Transverse colon (tissue), 4 donors: ENCODE results near the gene ZNF608. TPM values are rescaled to one million over a fixed set of nuclear protein-coding genes. Genes with fewer than 3 reads are reported as not detected.

Source experiments
- DNase-seq: peaks from one replicate; pipeline ENCODE4 v3.0.0-alpha.2; 2019
- H3K27ac ChIP-seq, 4 donors: fragments of 200-600 bp; sonication (generic); 2 replicates each; pipeline ENCODE4 v1.5.1; 2016 to 2018; ENCODE audit warnings: inconsistent platforms in 4 of 4
- H3K27me3 ChIP-seq: fragments of 200-600 bp; sonication (generic); 2 replicates; pipeline ENCODE4 v1.5.1; 2017; ENCODE audit warnings: inconsistent platforms
- H3K36me3 ChIP-seq, 4 donors: fragments of 200-600 bp; sonication (generic); 2 replicates each; pipeline ENCODE4 v1.5.1; 2017 to 2019; ENCODE audit warnings: inconsistent platforms in 4 of 4
- H3K4me1 ChIP-seq, 4 donors: fragments of 200-600 bp; sonication (generic); 2 replicates each; pipeline ENCODE4 v1.5.1; 2017 to 2020; ENCODE audit warnings: inconsistent platforms in 4 of 4
- H3K4me3 ChIP-seq, 4 donors: fragments of 200-600 bp; sonication (generic); 1 replicate in 1 of 4; 2 replicates in 3 of 4; pipeline versions ENCODE4 v1.5.1 to v1.6.1; 2017 to 2019; ENCODE audit warnings: inconsistent platforms in 4 of 4
- H3K9me3 ChIP-seq, 2 donors: fragments of 200-600 bp; sonication (generic); 2 replicates each; pipeline ENCODE4 v1.5.1; 2017 to 2019; ENCODE audit warnings: inconsistent platforms in 2 of 2
- CTCF ChIP-seq, 5 experiments: fragments of 200-600 bp in 3 of 5; fragments of 450-650 bp in 2 of 5; sonication (generic) in 3 of 5; IDR thresholded peaks; 1 replicate in 2 of 5; 2 replicates in 3 of 5; pipeline ENCODE4 v1.5.1; 2016 to 2017; ENCODE audit warnings: antibody characterized with exemption in 5 of 5, inconsistent platforms in 3 of 5, mild to moderate bottlenecking in 2 of 5, moderate library complexity in 1 of 5
- EP300 ChIP-seq: sonication (generic); formaldehyde crosslinking; IDR thresholded peaks from one replicate; pipeline ENCODE4 v1.6.1; 2017; ENCODE audit warnings: antibody characterized with exemption, low read depth
- POLR2A ChIP-seq: fragments of 450-650 bp; IDR thresholded peaks from one replicate; pipeline ENCODE4 v1.6.1; 2016; ENCODE audit warnings: antibody characterized with exemption, mild to moderate bottlenecking, moderate library complexity
- POLR2AphosphoS5 ChIP-seq, 3 donors: sonication (generic); formaldehyde crosslinking; IDR thresholded peaks; one replicate each; pipeline ENCODE4 v1.6.1; 2016; ENCODE audit warnings: antibody characterized with exemption in 3 of 3
- WGBS, 2 donors: methylation state at CpG; one replicate each; pipeline ENCODE4 v1.1.5; 2018; ENCODE audit warnings: low coverage in 1 of 2; 5-methylcytosine and 5-hydroxymethylcytosine counted together
- in situ Hi-C, 4 donors: fragments of 200-750 bp; cut with MboI; loops; one replicate each; pipeline versions ENCODE4 v1.15.0 to v1.15.1; 2017; ENCODE audit warnings: low sequenced_read_pairs in 3 of 4, low pct_ligation_motif_present in 1 of 4, low pct_unique_long_range_greater_than_20kb in 1 of 4
- intact Hi-C: fragments of 100-400 bp; cut with DNase I; formaldehyde crosslinking; loops from one replicate; pipeline ENCODE4 v1.15.1; 2023; ENCODE audit warnings: low total_unique reads
- total RNA-seq, 4 donors: library from RNA; depleted of rRNA; stranded (reverse); fragments of >200 nt; gene quantifications; one replicate each; pipeline ENCODE4 v1.1.0, GENCODE V29; 2016

Gene ZNF608
- total RNA-seq, 4 donors from 2014 or later = 30.6 to 83.2 (median 41.2) TPM

GRCh38 chr5:124705577-124705976 is 40.9 kb downstream of the ZNF608 start:
- H3K4me1 ChIP-seq = peaks cover 20 to 60% (median 45%) of the 10 kb centered on the region in 4 donors

GRCh38 chr5:124704594-124705284 is 41.7 kb downstream of the ZNF608 start:
- WGBS, 2 donors = 38 to 50% methylated on average over 2 to 6 of the region's 6 CpGs
- in situ Hi-C loops = no loop called here
- intact Hi-C loops = no loop called here
- no peak for DNase-seq
- H3K9me3 ChIP-seq = no peaks in the 10 kb centered on the region
- H3K27ac ChIP-seq = peak overlapping the region in 3 of 4 donors; percentile 23 to 34 (median 32)
- H3K4me3 ChIP-seq = no peak overlapping the region
- H3K36me3 ChIP-seq = no peaks in the 10 kb centered on the region
- TF ChIP-seq CTCF (IDR thresholded peaks at IDR 0.05) = no peak
- no peak for TF ChIP-seq POLR2AphosphoS5 (IDR thresholded peaks at IDR 0.05)
- no peak for TF ChIP-seq POLR2A
- no peak for TF ChIP-seq EP300
- peaks cover 20 to 60% (median 45%) of the 10 kb centered on the region in 4 donors for H3K4me1 ChIP-seq
- H3K27me3 ChIP-seq = no peaks in the 10 kb centered on the region

More at GRCh38 chr5:124705577-124705976, 40.9 kb downstream of the ZNF608 start:
- H3K36me3 ChIP-seq = no peaks in the 10 kb centered on the region
- WGBS, 2 donors = 59% methylated on average over 2 of the region's 2 CpGs; no CpG with 5 or more reads in 1 of the 2 donors
- intact Hi-C loops (no loop called here), in situ Hi-C loops (no loop called here)
- no peak overlapping the region for H3K4me3 ChIP-seq
- TF ChIP-seq POLR2A (no peak), POLR2AphosphoS5 (IDR thresholded peaks at IDR 0.05) (no peak), CTCF (IDR thresholded peaks at IDR 0.05) (no peak), EP300 (no peak)
- no peaks in the 10 kb centered on the region for H3K9me3 ChIP-seq
- no peaks in the 10 kb centered on the region for H3K27me3 ChIP-seq
- no peak for DNase-seq
- no peak overlapping the region for H3K27ac ChIP-seq

GRCh38 chr5:124703995-124704394 is 42.4 kb downstream of the ZNF608 start:
- Histone ChIP-seq H3K4me1 (peaks cover 20 to 64% (median 50%) of the 10 kb centered on the region in 4 donors), H3K36me3 (no peaks in the 10 kb centered on the region), H3K4me3 (no peak overlapping the region), H3K9me3 (no peaks in the 10 kb centered on the region), H3K27ac (peak overlapping the region in 3 of 4 donors; percentile 23 to 55 (median 34)), H3K27me3 (no peaks in the 10 kb centered on the region)
- intact Hi-C loops (no loop called here), in situ Hi-C loops (no loop called here)
- WGBS, 2 donors = 62 to 82% methylated on average over 2 to 4 of the region's 4 CpGs
- no peak for DNase-seq
- no peak for TF ChIP-seq POLR2A
- no peak for TF ChIP-seq CTCF (IDR thresholded peaks at IDR 0.05)
- TF ChIP-seq EP300 = no peak
- no peak for TF ChIP-seq POLR2AphosphoS5 (IDR thresholded peaks at IDR 0.05)

- no peak for TF ChIP-seq POLR2A
- TF ChIP-seq CTCF (IDR thresholded peaks at IDR 0.05) = no peak
- TF ChIP-seq POLR2AphosphoS5 (IDR thresholded peaks at IDR 0.05) = no peak
- no peak for TF ChIP-seq EP300
- in situ Hi-C loops (no loop called here), intact Hi-C loops (no loop called here)
- 6 to 27% methylated on average over 2 of the region's 2 CpGs for WGBS, 2 donors
- Histone ChIP-seq H3K9me3 (no peaks in the 10 kb centered on the region), H3K27ac (peak overlapping the region; percentile 24 to 56 (median 44)), H3K36me3 (no peaks in the 10 kb centered on the region), H3K27me3 (no peaks in the 10 kb centered on the region), H3K4me1 (peaks cover 16 to 71% (median 46%) of the 10 kb centered on the region in 4 donors), H3K4me3 (no peak overlapping the region)
- no peak for DNase-seq
These were observed 43.9 kb downstream of the ZNF608 start for GRCh38 chr5:124702525-124702924.
